ENCODE measurements around the gene RYR1. TPM values are rescaled to one million over a fixed set of nuclear protein-coding genes. Genes with fewer than 3 reads are reported as not detected.

Gene RYR1
- polyA plus RNA-seq, 3 donors, result 0.76 to 2.1 (median 2.1) TPM

DNA sequence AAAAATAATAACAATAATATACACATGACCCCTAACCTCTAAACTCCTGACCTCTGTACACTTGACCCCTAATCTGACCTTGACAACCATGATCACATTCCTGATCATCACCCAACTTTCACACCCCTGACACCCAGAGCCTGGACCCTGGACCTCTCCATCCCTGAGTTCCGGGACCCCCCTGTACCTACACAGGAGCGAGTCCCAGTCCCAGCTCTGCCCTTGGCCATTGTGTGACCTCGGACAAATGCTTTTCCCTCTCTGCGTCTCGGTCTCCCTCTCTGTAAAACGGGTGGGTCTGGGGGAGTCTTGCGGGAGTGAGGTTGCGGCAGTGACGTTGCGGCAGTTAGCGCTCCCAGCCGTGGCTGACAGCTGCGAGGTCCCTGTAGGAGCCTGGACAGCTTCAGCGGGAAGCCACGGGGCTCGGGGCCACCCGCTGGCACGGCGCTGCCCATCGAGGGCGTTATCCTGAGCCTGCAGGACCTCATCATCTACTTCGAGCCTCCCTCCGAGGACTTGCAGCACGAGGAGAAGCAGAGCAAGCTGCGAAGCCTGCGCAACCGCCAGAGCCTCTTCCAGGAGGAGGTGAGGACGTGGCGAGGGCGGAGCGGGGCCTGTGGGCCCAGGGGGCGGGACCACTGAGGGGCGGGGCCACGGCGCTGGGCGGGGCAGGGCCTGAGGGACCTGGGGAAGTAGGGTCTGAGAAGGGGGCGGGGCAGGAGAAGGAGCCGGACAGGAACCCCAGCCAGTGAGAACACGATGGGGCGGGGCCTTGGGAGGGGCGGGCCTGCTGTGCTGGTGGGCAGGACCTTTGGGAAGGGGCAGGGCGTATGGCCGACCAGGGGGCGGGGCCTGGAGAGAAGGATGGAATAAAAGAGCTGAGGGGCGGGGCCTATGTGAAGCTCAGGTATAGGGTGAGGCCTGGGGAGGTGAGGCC is 19.2 kb downstream of the RYR1 start:
- Mint-ChIP-seq H3K27ac (no peak overlapping the region), H3K9me3 (peaks cover 0 to 7% (median 2%) of the 10 kb centered on the region in 7 donors), H3K4me3 (no peak overlapping the region), H3K36me3 (no peaks in the 10 kb centered on the region), H3K4me1 (no peaks in the 10 kb centered on the region), H3K27me3 (ENCODE audit: low read depth in 3 of 3) (peaks cover 0 to 5% (median 2%) of the 10 kb centered on the region in 3 donors)
- no peak overlapping the region for H3K4me3 ChIP-seq (replicated peaks in 1 of 3; ENCODE audit: low read depth in 2 of 3, low read length in 3 of 3)
- H3K27ac ChIP-seq (ENCODE audit: low read depth in 1 of 2, low read length in 2 of 2), result no peak overlapping the region
- H3K4me1 ChIP-seq (ENCODE audit: control insufficient read depth in 1 of 2, insufficient read depth in 2 of 2, low read length in 2 of 2), result no peaks in the 10 kb centered on the region
- no peaks in the 10 kb centered on the region for H3K9me3 ChIP-seq (replicated peaks in 1 of 2; ENCODE audit: control insufficient read depth in 1 of 2, insufficient read depth in 1 of 2, low read length in 2 of 2)
- WGBS (ENCODE audit: insufficient coverage), result 91% methylated on average over 34 of the region's 45 CpGs
- H3K4me2 ChIP-seq (replicated peaks; ENCODE audit: extremely low read depth, low read length, poor library complexity, severe bottlenecking), result no peak overlapping the region
- intact Hi-C loops (cut with micrococcal nuclease), result no loop called here
- no peaks in the 10 kb centered on the region for H3K36me3 ChIP-seq (replicated peaks in 1 of 2; ENCODE audit: control insufficient read depth in 1 of 2, insufficient read depth in 2 of 2, low read length in 2 of 2)
- peak in 2 of 3 donors; percentile 16 to 32 for DNase-seq
- TF ChIP-seq CTCF (IDR thresholded peaks at IDR 0.05), result no peak
- no peaks in the 10 kb centered on the region for H3K27me3 ChIP-seq (ENCODE audit: control insufficient read depth in 2 of 2, insufficient read depth in 2 of 2, low read length in 2 of 2)
- H3K79me2 ChIP-seq (ENCODE audit: insufficient read depth, low read length), result no peaks in the 10 kb centered on the region
- no peaks in the 10 kb centered on the region for H4K20me1 ChIP-seq (ENCODE audit: insufficient read depth, low read length)
- H2AFZ ChIP-seq (ENCODE audit: insufficient read depth, low read depth, low read length, poor library complexity, severe bottlenecking), result no peak overlapping the region
- H3K9ac ChIP-seq (ENCODE audit: insufficient read depth, low read length, poor library complexity, severe bottlenecking), result no peak overlapping the region

GRCh38 chr19:38453596-38453995 is 20.1 kb downstream of the RYR1 start:
- Histone ChIP-seq H4K20me1 (ENCODE audit: insufficient read depth, low read length) (no peaks in the 10 kb centered on the region), H3K27ac (ENCODE audit: low read depth in 1 of 2, low read length in 2 of 2) (no peak overlapping the region), H3K9ac (ENCODE audit: insufficient read depth, low read length, poor library complexity, severe bottlenecking) (no peak overlapping the region), H3K4me2 (replicated peaks; ENCODE audit: extremely low read depth, low read length, poor library complexity, severe bottlenecking) (no peak overlapping the region), H3K36me3 (replicated peaks in 1 of 2; ENCODE audit: control insufficient read depth in 1 of 2, insufficient read depth in 2 of 2, low read length in 2 of 2) (no peaks in the 10 kb centered on the region), H3K79me2 (ENCODE audit: insufficient read depth, low read length) (no peaks in the 10 kb centered on the region), H2AFZ (ENCODE audit: insufficient read depth, low read depth, low read length, poor library complexity, severe bottlenecking) (no peak overlapping the region), H3K4me3 (replicated peaks in 1 of 3; ENCODE audit: low read depth in 2 of 3, low read length in 3 of 3) (no peak overlapping the region), H3K9me3 (replicated peaks in 1 of 2; ENCODE audit: control insufficient read depth in 1 of 2, insufficient read depth in 1 of 2, low read length in 2 of 2) (no peaks in the 10 kb centered on the region), H3K4me1 (ENCODE audit: control insufficient read depth in 1 of 2, insufficient read depth in 2 of 2, low read length in 2 of 2) (no peaks in the 10 kb centered on the region), H3K27me3 (ENCODE audit: control insufficient read depth in 2 of 2, insufficient read depth in 2 of 2, low read length in 2 of 2) (no peaks in the 10 kb centered on the region)
- Mint-ChIP-seq H3K4me3 (no peak overlapping the region), H3K27me3 (ENCODE audit: low read depth in 3 of 3) (peaks cover 0 to 9% (median 1%) of the 10 kb centered on the region in 3 donors), H3K4me1 (no peaks in the 10 kb centered on the region), H3K27ac (peak overlapping the region in 1 of 7 donors; percentile 5), H3K36me3 (no peaks in the 10 kb centered on the region), H3K9me3 (peaks cover 0 to 7% (median 2%) of the 10 kb centered on the region in 7 donors)
- no peak for DNase-seq
- 85% methylated on average over 2 of the region's 3 CpGs for WGBS (ENCODE audit: insufficient coverage)
- intact Hi-C loops (cut with micrococcal nuclease), result no loop called here
- no peak for TF ChIP-seq CTCF (IDR thresholded peaks at IDR 0.05)
